Measurements from ENCODE around the gene TMEM266. TPM values are rescaled to one million over a fixed set of nuclear protein-coding genes. Genes with fewer than 3 reads are reported as not detected.

The TMEM266 gene
- polyA plus RNA-seq, 1 experiment, result not detected

DNA sequence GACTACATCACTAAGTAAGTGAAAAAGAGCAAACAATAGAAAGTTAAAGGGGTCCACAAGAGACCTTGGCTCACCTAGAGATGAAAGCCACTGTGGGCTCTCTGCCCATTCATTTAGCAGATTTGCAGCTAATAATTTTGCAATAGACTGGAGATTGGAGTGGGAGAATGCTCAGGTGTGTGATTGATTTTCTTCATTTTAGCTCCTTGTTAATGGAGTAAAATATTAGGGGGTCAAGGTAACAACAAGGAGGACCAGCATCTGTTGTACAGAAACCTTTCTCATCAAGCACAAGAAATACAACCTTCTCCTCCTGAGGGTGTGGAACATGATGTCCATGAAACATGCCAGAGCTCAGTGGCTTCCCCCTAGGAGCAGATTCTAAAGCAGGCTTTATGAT lies 63.2 kb downstream of the TMEM266 start:
- ChIA-PET POLR2A (no interaction called here), CTCF (no interaction called here)
- Histone ChIP-seq H3K9me3 (ENCODE audit: control insufficient read depth, insufficient read depth, low read length) (no peaks in the 10 kb centered on the region), H3K4me3 (ENCODE audit: low read depth, low read length) (no peak overlapping the region), H3K27ac (ENCODE audit: low read depth, low read length) (no peak overlapping the region), H3K27me3 (ENCODE audit: control insufficient read depth, insufficient read depth, low read length) (peaks cover 8% of the 10 kb centered on the region)
- DNase-seq (ENCODE audit: low read depth, low spot score), result no peak
- TF ChIP-seq, protein P1, sequence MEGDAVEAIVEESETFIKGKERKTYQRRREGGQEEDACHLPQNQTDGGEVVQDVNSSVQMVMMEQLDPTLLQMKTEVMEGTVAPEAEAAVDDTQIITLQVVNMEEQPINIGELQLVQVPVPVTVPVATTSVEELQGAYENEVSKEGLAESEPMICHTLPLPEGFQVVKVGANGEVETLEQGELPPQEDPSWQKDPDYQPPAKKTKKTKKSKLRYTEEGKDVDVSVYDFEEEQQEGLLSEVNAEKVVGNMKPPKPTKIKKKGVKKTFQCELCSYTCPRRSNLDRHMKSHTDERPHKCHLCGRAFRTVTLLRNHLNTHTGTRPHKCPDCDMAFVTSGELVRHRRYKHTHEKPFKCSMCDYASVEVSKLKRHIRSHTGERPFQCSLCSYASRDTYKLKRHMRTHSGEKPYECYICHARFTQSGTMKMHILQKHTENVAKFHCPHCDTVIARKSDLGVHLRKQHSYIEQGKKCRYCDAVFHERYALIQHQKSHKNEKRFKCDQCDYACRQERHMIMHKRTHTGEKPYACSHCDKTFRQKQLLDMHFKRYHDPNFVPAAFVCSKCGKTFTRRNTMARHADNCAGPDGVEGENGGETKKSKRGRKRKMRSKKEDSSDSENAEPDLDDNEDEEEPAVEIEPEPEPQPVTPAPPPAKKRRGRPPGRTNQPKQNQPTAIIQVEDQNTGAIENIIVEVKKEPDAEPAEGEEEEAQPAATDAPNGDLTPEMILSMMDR (IDR thresholded peaks at IDR 0.05; ENCODE audit: low read depth, low read length), result no peak

DNA sequence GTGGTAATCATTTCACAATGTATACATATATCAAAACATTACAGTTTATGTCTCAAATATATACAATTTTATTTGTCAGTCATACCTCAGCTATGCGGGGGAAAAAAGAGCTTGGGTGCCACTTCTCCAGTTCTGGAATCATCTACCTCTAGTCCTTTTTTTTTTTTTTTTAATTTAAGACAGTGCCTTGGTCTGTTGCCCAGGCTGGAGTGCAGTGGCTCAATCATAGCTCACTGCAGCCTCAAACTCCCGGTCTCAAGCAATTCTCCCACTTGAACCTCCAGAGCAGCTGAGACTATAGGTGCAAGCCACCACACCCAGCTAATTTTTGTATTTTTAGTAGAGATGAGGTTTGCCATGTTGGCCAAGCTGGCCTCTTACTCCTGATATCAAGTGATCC lies 67.4 kb downstream of the TMEM266 start:
- H3K27me3 ChIP-seq (ENCODE audit: control insufficient read depth, insufficient read depth, low read length), result peaks cover 11% of the 10 kb centered on the region
- POLR2A ChIA-PET, result no interaction called here
- no peak overlapping the region for H3K27ac ChIP-seq (ENCODE audit: low read depth, low read length)
- no peak for DNase-seq (ENCODE audit: low read depth, low spot score)
- CTCF ChIA-PET, result interaction anchor here (0.6 to 1.3 kb wide), 5 partner anchors 12 to 394 kb away, joined by 3 to 5 read pairs (median 4); no protein-coding TSS in a partner anchor
- TF ChIP-seq, protein P1 (IDR thresholded peaks at IDR 0.05; ENCODE audit: low read depth, low read length), result no peak
- no peak overlapping the region for H3K4me3 ChIP-seq (ENCODE audit: low read depth, low read length)
- H3K9me3 ChIP-seq (ENCODE audit: control insufficient read depth, insufficient read depth, low read length), result no peaks in the 10 kb centered on the region

DNA sequence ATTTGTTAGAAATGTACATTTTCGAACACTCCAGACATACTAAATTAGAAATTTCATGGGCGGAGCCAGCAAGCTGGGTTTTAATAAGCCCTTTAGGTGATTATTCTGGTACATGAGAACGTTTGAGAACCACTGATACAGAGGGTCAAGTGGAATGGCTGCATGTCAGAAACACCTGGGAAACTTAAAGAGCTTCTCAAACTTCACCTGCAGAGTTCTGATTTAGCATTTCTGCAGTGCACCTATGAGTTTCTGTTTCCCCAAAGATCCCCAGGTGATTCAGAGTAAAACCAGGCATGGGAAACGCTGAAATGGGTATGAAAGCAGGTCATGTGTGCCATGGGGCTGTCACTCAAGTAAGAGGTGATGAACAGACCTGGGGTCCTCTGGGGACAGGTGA lies 68.1 kb downstream of the TMEM266 start:
- Histone ChIP-seq H3K9me3 (ENCODE audit: control insufficient read depth, insufficient read depth, low read length) (no peaks in the 10 kb centered on the region), H3K27ac (ENCODE audit: low read depth, low read length) (no peak overlapping the region), H3K27me3 (ENCODE audit: control insufficient read depth, insufficient read depth, low read length) (peaks cover 11% of the 10 kb centered on the region), H3K4me3 (ENCODE audit: low read depth, low read length) (no peak overlapping the region)
- TF ChIP-seq, protein P1 (IDR thresholded peaks at IDR 0.05; ENCODE audit: low read depth, low read length), result no peak
- ChIA-PET POLR2A (interaction anchor here (1.5 kb wide), 1 partner anchor 11 kb away, joined by 3 read pairs; no protein-coding TSS in a partner anchor), CTCF (interaction anchor here (0.6 to 1.3 kb wide), 4 partner anchors 11 to 395 kb away, joined by 3 to 5 read pairs (median 4); no protein-coding TSS in a partner anchor)
- no peak for DNase-seq (ENCODE audit: low read depth, low spot score)

DNA sequence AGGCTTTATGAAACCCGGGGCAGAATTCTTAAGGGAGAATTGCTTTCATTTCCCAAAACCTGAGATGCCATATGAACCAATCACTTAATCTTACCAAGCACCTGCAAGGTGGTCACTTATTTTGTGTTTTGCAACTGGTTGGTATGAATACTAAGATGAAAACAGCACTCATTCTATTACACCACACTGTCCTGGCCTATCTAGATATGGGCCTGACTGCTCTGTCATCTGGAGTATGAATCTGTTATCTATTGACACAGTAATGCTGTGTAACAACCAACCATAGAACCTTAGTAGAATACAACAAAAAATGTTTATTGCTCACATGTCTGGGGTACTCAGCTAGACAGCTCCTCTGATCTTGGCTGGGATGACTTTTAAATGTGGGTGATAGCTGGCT lies 74.8 kb downstream of the TMEM266 start:
- Histone ChIP-seq H3K9me3 (ENCODE audit: control insufficient read depth, insufficient read depth, low read length) (no peaks in the 10 kb centered on the region), H3K27me3 (ENCODE audit: control insufficient read depth, insufficient read depth, low read length) (peaks cover 24% of the 10 kb centered on the region), H3K27ac (ENCODE audit: low read depth, low read length) (no peak overlapping the region), H3K4me3 (ENCODE audit: low read depth, low read length) (no peak overlapping the region)
- TF ChIP-seq, protein P1 (IDR thresholded peaks at IDR 0.05; ENCODE audit: low read depth, low read length), result no peak
- CTCF ChIA-PET, result interaction anchor here (1.3 kb wide), 1 partner anchor 78 kb away, joined by 4 read pairs; no protein-coding TSS in a partner anchor
- no peak for DNase-seq (ENCODE audit: low read depth, low spot score)
- POLR2A ChIA-PET, result no interaction called here

DNA sequence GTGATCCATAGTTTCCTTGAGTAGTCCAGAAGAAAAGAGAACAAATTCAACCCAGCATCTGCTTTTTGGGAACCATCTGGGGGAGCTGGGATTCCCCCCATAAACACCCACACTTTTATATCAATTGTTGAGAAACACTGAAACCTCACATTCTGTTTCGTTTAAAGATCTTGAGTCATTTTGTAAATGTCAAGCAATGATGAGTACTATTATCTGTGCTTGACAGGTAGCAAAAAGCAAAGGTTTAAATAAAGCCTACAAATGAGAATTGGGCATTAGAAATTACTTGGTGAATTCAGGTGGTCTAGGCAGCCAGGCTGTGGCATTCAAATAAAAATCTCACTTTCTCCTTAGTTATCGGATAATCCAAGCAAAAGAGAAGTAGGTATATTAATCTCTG lies 75.7 kb downstream of the TMEM266 start:
- CTCF ChIA-PET, result no interaction called here
- DNase-seq (ENCODE audit: low read depth, low spot score), result no peak

More for the DNA sequence above, 75.7 kb downstream of the TMEM266 start:
- POLR2A ChIA-PET, result no interaction called here
- H3K27ac ChIP-seq (ENCODE audit: low read depth, low read length), result no peak overlapping the region
- no peak overlapping the region for H3K4me3 ChIP-seq (ENCODE audit: low read depth, low read length)
- H3K9me3 ChIP-seq (ENCODE audit: control insufficient read depth, insufficient read depth, low read length), result no peaks in the 10 kb centered on the region
- TF ChIP-seq, protein P1 (IDR thresholded peaks at IDR 0.05; ENCODE audit: low read depth, low read length), result no peak
- peaks cover 28% of the 10 kb centered on the region for H3K27me3 ChIP-seq (ENCODE audit: control insufficient read depth, insufficient read depth, low read length)
